ENCODE data around the gene ALOX15. TPM values are rescaled to one million over a fixed set of nuclear protein-coding genes. Genes with fewer than 3 reads are reported as not detected.
"Not testable (repeated sequence)": the region's sequence is repeated elsewhere in the genome, so short reads cannot be mapped to it uniquely, and the experiment has no call there.

ALOX15 gene
- polyA plus RNA-seq, 1 experiment, result not detected

DNA sequence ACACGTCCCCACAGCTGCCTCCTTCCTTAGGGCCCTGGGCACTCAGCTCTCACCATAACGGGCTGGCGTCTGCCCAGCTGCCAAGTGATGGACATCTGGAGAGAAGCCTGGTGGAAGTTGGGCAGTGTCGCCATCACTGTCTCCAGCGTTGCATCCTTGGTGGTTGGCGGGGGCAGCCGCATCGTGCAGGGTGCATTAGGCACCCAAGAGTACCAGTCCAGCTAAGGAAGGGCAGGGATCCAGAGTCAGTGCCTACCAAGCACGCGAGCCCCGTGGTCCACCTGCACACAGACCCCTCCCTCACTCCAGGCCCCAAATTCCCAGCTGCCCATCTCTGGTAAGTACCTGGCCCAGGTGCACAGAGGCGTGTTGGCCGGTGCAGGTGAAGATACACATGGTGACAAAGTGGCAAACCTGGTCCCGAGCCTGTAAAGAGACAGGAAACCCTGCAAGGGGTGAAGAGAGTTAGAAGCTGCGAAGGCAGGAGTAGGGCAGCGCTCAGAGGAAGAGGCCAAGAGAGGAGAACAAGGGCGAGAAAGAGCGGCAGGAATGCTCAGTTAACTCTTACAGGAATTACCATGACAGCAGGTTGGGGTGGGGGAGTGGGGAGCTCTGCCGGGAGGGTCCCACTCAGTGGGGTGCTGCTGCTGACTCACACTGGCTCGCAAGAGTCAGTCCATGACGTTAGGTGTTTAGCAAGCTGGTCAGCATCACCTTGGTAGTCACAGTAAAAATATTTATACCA lies 9.5 kb downstream of the ALOX15 start:
- no peak for DNase-seq (ENCODE audit: low read depth)
- CTCF ChIA-PET, result interaction anchor here (3.2 kb wide), 1 partner anchor 66 kb away, joined by 27 read pairs; no protein-coding TSS in a partner anchor
- Histone ChIP-seq H3K36me3 (ENCODE audit: control insufficient read depth, insufficient read depth, low read length) (no peaks in the 10 kb centered on the region), H3K27me3 (ENCODE audit: control insufficient read depth, insufficient read depth, low read length) (peaks cover 18% of the 10 kb centered on the region), H3K4me3 (ENCODE audit: low read depth, low read length) (no peak overlapping the region)
- TF ChIP-seq, protein P1, sequence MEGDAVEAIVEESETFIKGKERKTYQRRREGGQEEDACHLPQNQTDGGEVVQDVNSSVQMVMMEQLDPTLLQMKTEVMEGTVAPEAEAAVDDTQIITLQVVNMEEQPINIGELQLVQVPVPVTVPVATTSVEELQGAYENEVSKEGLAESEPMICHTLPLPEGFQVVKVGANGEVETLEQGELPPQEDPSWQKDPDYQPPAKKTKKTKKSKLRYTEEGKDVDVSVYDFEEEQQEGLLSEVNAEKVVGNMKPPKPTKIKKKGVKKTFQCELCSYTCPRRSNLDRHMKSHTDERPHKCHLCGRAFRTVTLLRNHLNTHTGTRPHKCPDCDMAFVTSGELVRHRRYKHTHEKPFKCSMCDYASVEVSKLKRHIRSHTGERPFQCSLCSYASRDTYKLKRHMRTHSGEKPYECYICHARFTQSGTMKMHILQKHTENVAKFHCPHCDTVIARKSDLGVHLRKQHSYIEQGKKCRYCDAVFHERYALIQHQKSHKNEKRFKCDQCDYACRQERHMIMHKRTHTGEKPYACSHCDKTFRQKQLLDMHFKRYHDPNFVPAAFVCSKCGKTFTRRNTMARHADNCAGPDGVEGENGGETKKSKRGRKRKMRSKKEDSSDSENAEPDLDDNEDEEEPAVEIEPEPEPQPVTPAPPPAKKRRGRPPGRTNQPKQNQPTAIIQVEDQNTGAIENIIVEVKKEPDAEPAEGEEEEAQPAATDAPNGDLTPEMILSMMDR (IDR thresholded peaks at IDR 0.05; ENCODE audit: insufficient read depth, low read depth, low read length), result no peak
- POLR2A ChIA-PET, result no interaction called here

DNA sequence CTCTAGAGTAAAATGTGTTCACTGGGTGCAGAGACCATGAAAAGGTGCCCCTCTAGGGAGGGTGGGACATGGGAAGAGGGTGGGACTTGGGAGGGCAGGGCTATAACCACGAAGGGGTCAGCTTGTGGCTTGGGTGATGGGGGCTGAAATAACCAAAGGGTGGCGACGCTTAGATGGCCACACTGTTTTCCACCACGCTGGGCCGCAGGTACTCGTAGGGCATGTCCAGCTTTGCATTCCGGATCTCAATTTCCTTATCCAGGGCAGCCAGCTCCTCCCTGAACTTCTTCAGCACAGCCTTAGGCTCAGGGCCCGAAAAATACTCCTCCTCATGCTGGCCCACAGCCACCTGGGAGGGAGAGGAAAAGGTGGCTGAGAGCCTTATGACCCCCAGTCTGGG lies 10.0 kb downstream of the ALOX15 start:
- ChIA-PET CTCF (interaction anchor here (3.2 kb wide), 1 partner anchor 65 kb away, joined by 27 read pairs; no protein-coding TSS in a partner anchor), POLR2A (no interaction called here)
- DNase-seq (ENCODE audit: low read depth), result no peak
- TF ChIP-seq, protein P1 (IDR thresholded peaks at IDR 0.05; ENCODE audit: insufficient read depth, low read depth, low read length), result no peak
- H3K36me3 ChIP-seq (ENCODE audit: control insufficient read depth, insufficient read depth, low read length), result no peaks in the 10 kb centered on the region
- peaks cover 14% of the 10 kb centered on the region for H3K27me3 ChIP-seq (ENCODE audit: control insufficient read depth, insufficient read depth, low read length)
- no peak overlapping the region for H3K4me3 ChIP-seq (ENCODE audit: low read depth, low read length)

DNA sequence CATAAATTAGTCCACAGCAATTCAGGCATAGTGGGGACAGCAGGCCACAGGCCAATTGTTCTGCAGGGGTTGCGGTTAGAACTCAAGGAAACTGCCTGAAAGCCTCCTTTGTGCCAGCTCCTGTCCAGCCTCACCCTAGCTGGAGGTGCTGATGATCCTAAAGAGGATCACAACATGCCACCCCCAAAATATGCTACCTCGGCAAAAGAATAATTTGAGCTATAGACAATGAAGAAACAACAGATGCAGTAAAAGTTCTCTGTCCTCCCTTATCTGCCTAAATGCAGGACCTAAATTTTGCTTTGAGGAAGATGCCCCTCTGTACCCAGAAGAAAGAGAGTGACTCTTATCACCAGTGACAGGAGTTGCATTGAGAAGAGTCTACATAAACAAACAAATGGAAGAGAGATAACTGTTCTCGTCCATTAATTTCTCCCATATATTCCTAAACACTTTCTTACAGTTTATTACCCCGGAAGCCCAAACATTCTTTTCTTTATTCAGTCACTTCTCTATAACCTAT lies 14.7 kb downstream of the ALOX15 start:
- POLR2A ChIA-PET, result no interaction called here

DNA sequence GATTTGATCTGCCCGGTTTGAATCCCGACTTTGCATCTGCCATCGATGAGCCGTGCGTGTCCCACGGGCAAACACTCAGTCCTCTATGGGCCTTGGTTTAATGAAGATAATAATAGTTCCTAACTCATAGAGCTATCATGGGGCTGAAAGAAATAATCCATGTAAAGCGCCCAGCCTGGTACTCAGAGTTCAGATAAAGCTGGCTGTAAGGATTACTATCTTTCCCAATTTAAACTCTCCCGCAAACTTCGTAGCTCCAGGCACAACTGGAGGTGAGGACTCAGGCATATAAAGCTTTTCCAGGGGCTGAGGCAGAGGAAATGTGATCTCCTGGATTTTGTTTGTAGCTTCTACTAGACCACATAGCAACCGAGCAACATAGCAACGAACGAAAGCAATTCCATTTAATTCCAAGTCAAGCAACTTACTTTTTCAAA lies 16.3 kb downstream of the ALOX15 start:
- peaks cover 12% of the 10 kb centered on the region for H3K27me3 ChIP-seq (ENCODE audit: control insufficient read depth, insufficient read depth, low read length)
- CTCF ChIA-PET, result interaction anchor here (0.6 to 7.1 kb wide), 16 partner anchors 9 to 413 kb away, joined by 3 to 122 read pairs (median 4); no protein-coding TSS in a partner anchor
- no peak for DNase-seq (ENCODE audit: low read depth)
- no peaks in the 10 kb centered on the region for H3K36me3 ChIP-seq (ENCODE audit: control insufficient read depth, insufficient read depth, low read length)
- TF ChIP-seq, protein P1 (IDR thresholded peaks at IDR 0.05; ENCODE audit: insufficient read depth, low read depth, low read length), result no peak
- POLR2A ChIA-PET, result no interaction called here
- H3K4me3 ChIP-seq (ENCODE audit: low read depth, low read length), result no peak overlapping the region

More for the DNA sequence above, 14.7 kb downstream of the ALOX15 start:
- TF ChIP-seq, protein P1 (IDR thresholded peaks at IDR 0.05; ENCODE audit: insufficient read depth, low read depth, low read length), result no peak
- no peak for DNase-seq (ENCODE audit: low read depth)
- Histone ChIP-seq H3K36me3 (ENCODE audit: control insufficient read depth, insufficient read depth, low read length) (no peaks in the 10 kb centered on the region), H3K4me3 (ENCODE audit: low read depth, low read length) (no peak overlapping the region), H3K27me3 (ENCODE audit: control insufficient read depth, insufficient read depth, low read length) (peaks cover 13% of the 10 kb centered on the region)
- CTCF ChIA-PET, result interaction anchor here (1.0 to 7.1 kb wide), 7 partner anchors 11 to 73 kb away, joined by 3 to 122 read pairs (median 4); no protein-coding TSS in a partner anchor

- POLR2A ChIA-PET; H3K36me3 ChIP-seq (ENCODE audit: control insufficient read depth, insufficient read depth, low read length); H3K4me3 ChIP-seq (ENCODE audit: low read depth, low read length); DNase-seq (ENCODE audit: low read depth): not testable (repeated sequence)
- CTCF ChIA-PET, result interaction anchor here (0.6 to 7.1 kb wide), 12 partner anchors 8 to 413 kb away, joined by 3 to 122 read pairs (median 4); no protein-coding TSS in a partner anchor
- peaks cover 12% of the 10 kb centered on the region for H3K27me3 ChIP-seq (ENCODE audit: control insufficient read depth, insufficient read depth, low read length)
Observed at GRCh38 chr17:4624451-4624911, 17.0 kb downstream of the ALOX15 start.

All from BJ (cell line).